NOMO-1 treated with DMSO at 0.1 percent for 48 hours (cell line): ENCODE results near the gene CAPN9.
"Not testable (repeated sequence)": the region's sequence is repeated elsewhere in the genome, so short reads cannot be mapped to it uniquely, and the experiment has no call there.

Experiments used
- DNase-seq: peaks from one replicate; lab custom pipeline; 2025; ENCODE audit not compliant: unreplicated experiment; lab: John Stamatoyannopoulos, UW

CAPN9 gene

DNA sequence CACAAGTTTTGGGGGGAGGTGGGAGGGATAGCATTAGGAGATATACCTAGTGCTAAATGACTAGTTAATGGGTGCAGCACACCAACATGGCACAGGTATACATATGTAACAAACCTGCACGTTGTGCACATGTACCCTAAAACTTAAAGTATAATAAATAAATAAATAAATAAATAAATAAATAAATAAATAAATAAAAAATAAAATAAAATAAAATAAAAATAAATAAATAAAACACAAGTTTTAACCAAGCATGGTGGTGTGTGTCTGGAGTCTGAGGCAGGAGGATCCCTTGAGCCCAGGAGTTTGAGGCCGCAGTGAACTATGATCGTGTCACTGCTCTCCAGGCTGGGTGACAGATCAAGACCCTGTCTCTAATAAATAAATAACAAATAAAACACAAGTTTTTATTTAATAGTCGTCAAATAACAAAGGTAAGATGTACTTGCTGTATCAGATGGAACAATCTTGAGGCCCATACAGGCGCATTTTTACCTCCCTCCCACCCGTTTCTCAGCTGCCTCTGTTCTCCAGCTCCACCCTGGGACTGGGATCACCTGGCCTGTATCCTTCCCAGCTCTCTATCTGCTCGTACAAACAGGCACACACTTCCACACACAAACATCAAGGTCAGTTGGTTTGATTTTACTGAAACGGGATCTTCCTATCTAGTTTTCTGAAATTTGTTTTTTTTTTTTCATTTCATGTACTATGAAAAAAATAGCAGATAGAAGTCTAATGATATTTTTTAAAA lies 20.8 kb downstream of the CAPN9 start:
- not testable (repeated sequence) for DNase-seq

DNA sequence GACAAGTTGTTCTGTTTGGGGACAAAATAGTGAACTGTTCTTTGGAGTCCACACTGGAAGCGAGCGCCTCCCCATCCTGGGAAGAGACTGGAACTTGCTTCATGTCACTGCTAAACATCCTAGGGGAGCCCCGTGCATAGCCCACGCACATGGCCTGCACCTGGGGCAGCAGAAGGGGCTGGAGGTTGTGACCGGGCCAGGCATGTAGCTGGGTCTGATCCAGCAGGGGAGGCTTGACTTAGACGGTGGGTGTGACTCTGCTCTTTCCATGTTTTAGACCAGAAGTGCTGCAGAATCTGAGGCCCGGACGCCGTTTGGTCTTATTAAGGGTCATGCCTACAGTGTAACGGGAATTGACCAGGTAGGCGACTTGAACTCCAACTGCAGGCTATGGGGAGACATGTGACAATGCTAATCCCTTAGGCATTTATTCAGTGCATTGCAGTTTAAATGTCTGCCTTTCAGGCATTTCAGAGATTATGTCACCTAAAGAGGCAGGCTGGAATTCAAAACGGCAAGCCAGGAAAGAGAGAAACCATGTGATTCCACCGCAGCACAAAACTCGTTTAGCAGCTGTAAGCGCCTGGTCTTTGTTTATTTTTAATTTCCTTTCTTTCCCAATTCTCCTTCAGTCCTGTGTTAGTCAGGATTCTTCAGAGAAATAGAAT lies 21.8 kb downstream of the CAPN9 start:
- no peak for DNase-seq

DNA sequence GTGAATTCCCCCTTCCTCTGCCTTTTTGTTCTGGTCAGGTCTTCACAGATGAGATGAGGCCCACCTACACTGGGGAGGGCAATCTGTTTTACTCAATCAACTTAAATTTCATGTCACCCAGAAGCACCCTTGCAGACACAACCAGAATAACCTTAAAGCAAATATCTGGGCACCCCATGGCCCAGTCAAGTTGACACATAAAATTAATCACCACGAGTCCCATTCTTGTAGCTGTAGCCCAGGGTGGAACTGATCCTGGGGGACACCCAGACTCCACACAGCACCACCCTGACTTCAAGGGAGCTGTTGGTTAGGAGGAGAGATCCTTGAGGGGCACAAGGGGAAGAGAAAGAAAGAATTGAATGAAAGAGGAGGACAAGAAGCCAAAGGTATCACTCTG lies 23.1 kb downstream of the CAPN9 start:
- DNase-seq, result no peak

DNA sequence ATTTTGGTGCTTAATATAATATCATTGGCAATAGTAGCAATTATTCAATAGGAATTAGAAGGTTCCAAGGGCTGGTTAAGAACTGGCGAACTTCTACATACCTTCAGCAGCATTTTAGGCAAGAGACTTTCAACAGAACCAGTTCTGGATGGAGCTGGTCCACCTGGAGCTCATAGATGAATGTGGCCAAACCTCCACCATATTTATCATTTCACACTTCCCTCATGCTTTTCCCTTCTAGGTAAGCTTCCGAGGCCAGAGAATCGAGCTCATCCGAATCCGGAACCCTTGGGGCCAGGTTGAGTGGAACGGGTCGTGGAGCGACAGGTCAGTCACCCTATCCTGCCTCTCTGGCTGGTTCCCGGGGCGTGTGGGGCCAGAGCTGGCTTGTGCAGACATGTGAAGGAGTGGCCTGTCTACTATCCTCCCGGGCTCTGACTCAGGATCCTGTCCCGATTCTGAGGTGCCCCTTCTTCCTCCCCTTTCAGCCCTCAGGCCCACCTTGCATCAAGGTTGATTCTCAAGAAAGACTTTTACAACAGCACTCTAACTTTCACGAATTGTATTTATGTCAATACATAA lies 24.7 kb downstream of the CAPN9 start:
- DNase-seq, result no peak

DNA sequence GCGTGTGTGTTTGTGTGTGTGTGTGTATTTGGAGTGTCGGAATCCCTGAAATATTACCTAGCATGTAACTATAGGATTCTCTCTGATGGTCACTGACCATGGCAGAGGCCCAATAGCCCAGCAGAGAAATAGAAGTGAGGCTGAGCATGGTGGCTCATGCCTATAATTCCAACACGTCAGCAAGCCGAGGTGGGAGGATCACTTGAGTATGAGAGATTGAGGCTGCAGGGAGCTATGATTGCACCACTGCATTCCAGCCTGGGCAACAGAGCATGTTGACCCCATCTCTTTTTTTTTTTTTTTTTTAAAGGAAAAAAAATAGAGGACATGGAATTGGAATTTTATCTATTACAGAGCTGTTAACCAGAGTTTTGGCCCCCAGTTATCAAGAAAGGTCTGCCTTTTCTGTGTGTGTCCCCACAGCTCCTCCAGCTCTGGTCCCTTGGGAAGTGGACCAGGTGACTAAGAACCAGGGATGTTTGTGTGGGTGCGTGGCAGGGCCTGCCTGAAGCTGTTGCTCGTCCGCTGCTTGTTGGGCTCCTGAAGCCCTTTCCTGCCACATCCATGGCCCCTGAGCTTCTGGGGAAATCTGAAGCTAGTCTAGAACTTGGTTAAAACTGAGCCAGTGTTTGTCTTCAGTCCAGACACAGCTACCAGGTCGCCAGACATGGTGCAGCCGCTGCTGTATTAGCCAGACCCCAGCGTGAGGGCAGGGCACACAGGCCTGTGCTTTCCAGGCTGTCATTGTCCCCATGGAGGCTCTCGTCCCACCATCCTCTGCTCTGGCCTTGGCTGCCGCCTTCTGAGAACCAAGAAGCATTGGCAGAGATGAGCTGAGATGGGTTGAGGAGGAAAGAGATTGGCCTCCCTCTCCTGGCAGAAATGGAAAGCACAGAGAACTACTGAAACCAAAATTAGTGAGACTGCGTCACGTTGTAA lies 25.5 kb downstream of the CAPN9 start:
- peak; percentile 61 for DNase-seq

DNA sequence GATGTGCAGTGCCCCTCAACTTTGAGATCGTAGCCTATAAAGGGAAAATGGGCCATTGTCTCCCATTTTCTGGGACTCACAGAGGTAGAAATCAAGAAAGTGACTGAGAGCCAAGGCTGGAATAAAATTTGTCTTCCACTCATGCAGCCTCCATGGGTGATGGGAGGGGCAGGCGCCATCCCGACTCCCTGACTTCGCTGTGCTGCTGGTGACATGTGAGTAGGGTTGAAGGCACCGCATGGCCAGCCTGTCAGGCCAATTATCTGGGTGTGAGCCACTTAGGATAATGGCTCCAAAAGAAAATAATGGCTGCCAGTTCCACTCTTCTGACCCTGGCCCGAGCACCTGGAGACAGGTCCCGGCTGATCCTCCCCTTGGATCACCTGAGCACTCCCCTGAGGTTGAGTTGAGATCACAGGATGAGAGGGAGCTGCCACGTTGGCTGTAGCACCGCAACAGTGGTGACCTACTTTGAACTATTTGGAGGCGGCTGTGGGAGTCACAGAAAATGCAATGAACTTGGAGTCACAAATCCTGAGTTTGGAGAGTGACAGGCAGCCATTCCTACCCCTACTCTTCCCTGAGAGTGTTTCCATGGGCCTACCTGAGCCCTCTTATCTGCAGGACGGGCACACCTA lies 26.3 kb downstream of the CAPN9 start:
- no peak for DNase-seq

DNA sequence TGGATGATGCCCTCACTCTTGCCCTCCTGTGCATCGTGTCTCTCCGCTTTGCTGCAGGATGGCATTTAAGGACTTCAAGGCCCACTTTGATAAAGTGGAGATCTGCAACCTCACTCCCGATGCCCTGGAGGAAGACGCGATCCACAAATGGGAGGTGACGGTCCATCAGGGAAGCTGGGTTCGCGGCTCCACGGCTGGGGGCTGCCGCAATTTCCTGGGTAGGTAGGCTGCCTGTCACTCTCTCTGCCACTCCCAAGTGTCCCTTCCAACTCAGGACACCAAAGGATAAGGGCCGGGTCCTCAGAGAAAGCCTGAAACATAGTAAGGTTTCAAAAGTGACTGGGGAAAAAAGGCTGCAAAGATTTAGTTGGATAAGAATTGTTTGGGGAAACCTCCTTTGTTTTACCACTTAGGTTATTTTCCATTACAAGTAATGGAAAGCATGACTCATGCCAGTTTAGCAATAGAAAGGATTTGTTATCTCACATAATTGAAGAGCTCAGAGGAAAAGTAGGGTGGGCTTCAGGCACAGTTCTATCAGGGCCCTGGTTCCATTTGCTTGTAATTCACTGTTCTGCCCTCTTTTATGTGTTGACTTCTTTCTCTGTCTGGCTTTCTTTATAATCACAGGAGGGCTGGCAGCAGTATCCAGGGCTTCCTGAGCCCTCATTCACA lies 31.9 kb downstream of the CAPN9 start:
- no peak for DNase-seq

DNA sequence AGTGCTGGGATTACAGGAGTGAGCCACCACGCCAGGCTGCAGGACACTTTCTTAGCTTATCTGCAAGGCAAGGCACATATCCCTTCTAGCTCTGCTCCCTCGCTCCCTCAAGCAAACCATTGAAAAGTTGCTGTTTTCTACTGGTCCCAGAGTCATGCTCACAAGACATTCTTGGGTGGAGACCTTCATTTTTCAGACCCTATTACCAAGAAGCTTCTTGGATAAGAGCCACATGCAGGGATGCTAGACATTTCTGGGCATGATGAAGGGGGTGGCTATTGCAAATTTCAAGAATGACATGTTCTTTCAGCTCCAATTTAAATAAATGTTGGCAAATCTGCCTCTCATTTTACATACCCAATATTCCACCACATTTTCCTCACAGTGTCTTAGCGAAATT lies 33.9 kb downstream of the CAPN9 start:
- no peak for DNase-seq

DNA sequence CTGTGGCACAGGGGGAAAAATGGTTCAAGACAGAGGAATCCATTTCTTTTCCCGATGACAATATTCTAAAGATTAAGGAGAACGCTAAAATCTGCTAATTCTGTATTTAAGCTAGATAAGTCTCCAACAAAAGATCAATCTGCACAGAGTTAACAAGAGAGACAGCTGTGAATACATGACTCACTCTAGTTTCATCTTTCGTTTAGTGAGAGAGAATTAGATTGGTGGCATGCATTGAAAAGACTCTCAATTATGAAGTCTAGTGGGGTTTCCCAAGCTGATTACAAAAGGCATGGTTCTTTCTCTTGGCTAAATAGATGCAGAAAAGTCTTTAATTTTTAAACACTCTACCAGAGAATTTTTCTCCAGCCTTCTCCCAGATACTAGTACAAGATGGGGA lies 34.4 kb downstream of the CAPN9 start:
- DNase-seq, result no peak

DNA sequence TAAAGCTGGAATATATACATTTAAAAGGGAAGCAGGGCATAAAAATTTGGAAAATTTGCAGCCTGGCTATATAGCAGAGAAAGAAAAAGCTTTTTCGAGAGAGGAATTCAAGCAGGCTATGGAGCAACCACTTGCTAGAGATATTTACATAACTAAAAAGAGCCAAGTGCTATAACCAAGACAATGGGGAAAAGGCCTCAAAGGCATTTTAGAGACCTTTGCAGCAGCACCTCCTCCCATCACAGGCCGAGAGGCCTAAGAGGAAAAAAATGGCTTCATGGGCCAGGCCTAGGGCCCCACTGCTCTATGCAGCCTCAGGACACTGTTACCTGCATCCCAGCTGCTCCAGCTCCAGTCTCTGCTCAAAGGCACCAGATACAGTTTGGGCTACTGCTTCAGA lies 37.0 kb downstream of the CAPN9 start:
- no peak for DNase-seq

DNA sequence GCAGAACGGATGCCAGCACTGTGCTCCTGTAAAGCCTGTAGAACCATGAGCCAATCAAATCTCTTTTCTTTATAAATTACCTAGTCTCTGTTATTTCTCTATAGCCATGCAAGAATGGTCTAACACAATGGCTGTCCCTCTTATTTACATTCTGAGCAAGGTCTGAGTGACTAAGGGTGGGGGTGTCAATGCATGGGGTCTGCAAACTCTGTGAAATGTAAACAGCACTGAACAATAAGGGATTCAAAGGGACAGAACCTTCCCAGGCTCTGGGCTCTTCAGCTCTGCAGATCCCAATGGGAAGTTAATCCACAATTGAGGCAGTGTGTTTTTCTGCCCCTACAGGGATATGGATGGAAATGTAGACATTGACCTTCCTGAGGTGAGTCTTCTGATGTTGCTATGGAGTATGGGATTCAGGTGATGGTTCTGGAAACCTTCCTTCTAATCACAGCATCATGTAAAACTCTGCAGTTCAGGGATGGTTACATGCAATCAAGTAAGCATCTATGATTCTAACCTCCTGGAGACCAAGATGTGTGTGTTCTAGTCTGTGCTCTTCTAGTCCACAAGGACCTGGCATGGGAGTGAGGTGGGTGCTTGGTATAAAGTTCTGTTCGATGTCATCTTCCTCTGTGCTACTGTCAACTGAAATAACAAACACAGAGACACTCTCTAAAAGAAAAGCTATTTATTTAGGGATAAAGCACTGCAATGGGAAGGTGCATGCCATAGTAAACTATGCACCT lies 38.6 kb downstream of the CAPN9 start:
- DNase-seq, result no peak

DNA sequence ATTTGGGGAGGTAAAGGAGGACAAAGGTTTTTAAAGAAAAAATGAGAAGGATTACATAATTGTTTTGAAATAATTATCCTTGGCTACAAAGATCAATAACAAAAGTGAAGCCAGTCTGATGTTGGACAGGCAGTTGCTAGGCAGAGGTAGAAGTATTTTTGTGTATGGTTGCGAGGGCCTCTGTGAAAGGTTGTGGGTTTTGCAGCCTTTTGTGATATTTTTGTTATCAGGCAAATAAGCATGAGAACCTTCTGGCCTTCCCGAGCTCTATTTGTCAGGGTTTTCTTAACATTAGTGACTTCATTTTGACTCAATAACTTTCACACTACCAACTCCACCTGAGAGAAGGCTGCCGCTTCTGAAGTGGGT lies 39.2 kb downstream of the CAPN9 start:
- no peak for DNase-seq

DNA sequence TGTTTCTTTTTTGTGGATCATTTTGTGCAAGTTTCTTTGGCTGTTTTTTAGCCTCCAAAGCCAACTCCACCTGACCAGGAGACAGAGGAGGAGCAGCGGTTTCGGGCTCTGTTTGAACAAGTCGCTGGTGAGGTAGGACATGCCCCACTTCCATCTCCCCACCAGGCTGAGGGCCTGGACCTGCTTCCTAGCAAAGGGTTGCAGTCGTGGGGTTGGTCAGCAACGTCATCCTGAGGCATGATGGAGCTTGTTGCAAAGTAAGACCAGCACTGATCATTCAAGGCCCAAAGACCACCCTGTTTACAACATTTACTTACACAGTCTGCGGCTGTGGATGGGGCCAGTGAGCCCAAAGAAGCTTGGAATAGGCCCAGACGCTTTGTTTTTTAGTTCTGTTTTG lies 40.3 kb downstream of the CAPN9 start:
- no peak for DNase-seq

DNA sequence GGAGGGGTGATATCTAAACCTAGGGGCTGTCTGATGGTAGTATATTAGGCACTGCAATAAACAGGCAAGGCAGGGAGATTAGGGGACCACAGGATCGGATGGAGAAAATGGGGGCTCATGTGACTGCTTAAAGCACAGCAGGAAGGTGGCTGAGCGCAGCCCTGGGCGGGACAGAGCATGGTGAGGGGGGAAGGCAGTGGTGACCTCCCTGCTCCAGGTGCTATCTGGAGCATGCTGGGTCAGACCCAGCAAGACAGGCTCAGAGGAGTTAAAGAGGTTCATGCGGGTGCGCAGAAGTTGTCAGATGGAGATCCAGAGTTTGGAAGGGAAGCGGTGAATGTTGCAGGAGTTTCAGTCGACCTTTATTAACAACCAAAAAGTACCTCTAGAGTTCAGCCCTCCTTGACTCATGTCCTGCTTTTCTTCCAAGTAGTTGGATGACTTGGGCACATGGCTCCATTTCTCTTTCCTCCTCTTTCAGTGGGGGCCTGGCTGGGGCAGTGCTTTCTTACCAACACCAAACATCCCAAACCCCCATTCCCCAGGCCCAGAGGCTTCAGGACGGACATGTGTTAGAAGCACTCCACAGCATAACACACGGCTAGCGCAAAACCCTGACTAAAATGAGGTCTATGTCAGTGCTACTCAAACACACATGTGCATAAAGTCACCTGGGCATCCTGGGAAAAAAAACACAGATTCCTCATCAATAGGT lies 41.5 kb downstream of the CAPN9 start:
- DNase-seq, result no peak

DNA sequence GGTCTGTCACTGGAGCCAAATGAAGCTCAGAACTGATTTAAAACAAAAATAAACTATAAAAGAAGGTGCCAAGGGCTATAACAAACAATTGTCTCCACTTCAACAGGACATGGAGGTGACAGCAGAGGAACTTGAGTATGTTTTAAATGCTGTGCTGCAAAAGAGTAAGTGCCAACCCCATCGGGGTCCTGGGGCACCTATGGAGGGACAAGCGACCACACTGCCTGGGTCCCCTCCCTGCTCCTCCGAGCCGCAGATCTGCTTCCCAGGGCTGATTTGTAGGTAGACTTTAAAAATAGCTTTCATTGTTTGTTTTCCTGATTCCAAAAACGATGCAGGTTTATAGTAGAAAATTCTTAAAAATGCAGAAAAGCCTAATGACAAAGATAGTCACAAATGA lies 42.8 kb downstream of the CAPN9 start:
- DNase-seq, result no peak

DNA sequence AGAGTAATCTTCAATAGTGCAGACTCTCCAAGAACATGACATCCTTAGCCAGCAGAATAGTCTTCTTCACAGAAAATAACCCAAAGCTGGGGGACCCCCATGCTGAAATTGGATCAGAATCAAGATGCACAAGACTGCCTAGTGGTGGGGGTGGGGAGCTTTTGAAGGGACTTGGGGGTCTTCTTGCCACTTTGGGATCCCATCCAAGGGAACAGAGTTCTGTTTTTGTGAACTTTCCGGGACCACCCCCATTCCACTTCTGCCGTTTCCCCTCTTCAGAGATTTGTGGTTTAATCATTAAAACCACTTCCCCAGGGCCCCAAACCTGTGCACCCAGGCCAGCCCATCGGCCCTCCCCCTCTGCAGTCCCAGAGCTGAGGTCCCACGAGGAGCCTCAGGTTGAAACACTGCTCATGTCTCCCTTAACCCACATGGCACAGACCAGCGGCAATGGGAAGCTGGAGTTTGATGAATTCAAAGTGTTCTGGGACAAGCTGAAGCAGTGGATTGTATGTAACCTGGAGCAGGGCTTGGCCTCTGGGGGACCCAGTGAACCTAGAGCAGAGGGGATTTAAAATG lies 44.9 kb downstream of the CAPN9 start:
- no peak for DNase-seq

DNA sequence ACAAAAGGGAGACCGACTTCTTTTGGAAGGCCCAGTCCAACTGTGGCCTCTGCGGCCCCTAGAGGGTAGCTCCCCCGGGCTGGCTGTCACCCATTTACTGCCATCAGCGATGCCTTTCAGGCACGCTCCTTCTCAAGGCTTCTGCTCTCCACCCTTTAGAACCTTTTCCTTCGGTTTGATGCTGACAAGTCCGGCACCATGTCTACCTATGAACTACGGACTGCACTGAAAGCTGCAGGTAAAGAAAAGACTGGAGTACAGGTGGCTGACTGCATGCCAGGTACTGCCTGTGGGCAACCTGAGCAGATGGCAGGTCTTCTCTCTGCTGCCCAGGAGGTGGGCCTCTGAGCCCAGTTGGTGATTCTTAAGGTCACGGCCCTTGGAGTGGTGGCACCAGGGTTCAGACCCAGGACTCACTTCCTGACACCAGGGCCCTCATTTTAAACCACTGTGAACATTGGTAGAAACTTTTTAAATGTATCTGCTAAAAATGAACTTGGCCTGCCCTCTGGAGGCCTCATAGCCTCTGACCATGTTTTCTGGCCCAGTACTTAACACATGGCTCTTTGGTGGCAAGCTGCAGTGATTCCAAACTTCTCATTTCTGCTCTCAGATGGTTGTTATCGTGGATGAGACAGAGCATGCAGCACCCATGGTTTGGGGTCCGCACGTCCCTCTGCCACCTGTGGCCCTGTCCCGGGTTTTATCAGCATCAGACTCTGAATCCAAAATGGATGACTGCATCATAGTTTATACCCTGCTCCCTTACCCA lies 45.7 kb downstream of the CAPN9 start:
- no peak for DNase-seq

DNA sequence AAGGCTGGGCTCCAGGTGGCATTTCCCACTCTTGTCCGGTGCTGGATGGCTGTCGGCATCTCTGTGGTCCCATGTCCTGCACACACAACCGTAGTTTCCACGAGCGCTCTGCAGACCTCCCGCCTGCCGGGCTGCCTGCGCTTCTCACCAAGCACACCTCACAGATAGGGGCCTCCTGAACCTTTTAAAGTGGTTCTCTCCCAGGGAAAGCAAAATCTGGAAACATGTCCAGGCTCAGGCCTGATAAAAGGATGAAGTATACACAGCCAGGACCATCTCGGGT lies 46.2 kb downstream of the CAPN9 start:
- no peak for DNase-seq
